Measurements from ENCODE around the gene BACH2. TPM values are rescaled to one million over a fixed set of nuclear protein-coding genes. Genes with fewer than 3 reads are reported as not detected.
"Not testable (repeated sequence)": the region's sequence is repeated elsewhere in the genome, so short reads cannot be mapped to it uniquely, and the experiment has no call there.

BACH2 gene
- total RNA-seq, 2 experiments from 2014 or later, result 30.3 to 31.1 TPM

GRCh38 chr6:90123831-90124230, 172.8 kb downstream of the BACH2 start:
- DNase-seq, result no peak
- H3K27me3 Mint-ChIP-seq, result no peaks in the 10 kb centered on the region
- ChIA-PET POLR2A (no interaction called here), CTCF (interaction anchor here (1.4 kb wide), 1 partner anchor 183 kb away, joined by 4 read pairs; no protein-coding TSS in a partner anchor)
- no peak overlapping the region for H3K4me3 Mint-ChIP-seq
- no peaks in the 10 kb centered on the region for H3K9me3 Mint-ChIP-seq
- H3K4me1 Mint-ChIP-seq, result peaks cover 5% of the 10 kb centered on the region
- no peak overlapping the region for H3K27ac Mint-ChIP-seq
- H3K36me3 Mint-ChIP-seq (ENCODE audit: low read depth), result peaks cover 12% of the 10 kb centered on the region

GRCh38 chr6:90121982-90122381, 174.7 kb downstream of the BACH2 start:
- Mint-ChIP-seq H3K36me3 (ENCODE audit: low read depth) (peaks cover 12% of the 10 kb centered on the region), H3K9me3 (no peaks in the 10 kb centered on the region), H3K27me3 (no peaks in the 10 kb centered on the region), H3K4me3 (no peak overlapping the region), H3K4me1 (peaks cover 5% of the 10 kb centered on the region), H3K27ac (no peak overlapping the region)
- DNase-seq, result no peak
- ChIA-PET POLR2A (no interaction called here), CTCF (no interaction called here)

- Mint-ChIP-seq H3K36me3 (ENCODE audit: low read depth) (peaks cover 20% of the 10 kb centered on the region), H3K4me1 (peaks cover 3% of the 10 kb centered on the region), H3K9me3 (peaks cover 7% of the 10 kb centered on the region), H3K27ac (no peak overlapping the region), H3K4me3 (no peak overlapping the region), H3K27me3 (no peaks in the 10 kb centered on the region)
- CTCF ChIA-PET, result no interaction called here
- POLR2A ChIA-PET, result no interaction called here
- no peak for DNase-seq
Measured at GRCh38 chr6:90120327-90120726, 176.3 kb downstream of the BACH2 start.

- Mint-ChIP-seq H3K9me3 (peaks cover 9% of the 10 kb centered on the region), H3K36me3 (ENCODE audit: low read depth) (peaks cover 22% of the 10 kb centered on the region), H3K27ac (no peak overlapping the region), H3K4me3 (no peak overlapping the region), H3K27me3 (no peaks in the 10 kb centered on the region), H3K4me1 (peaks cover 3% of the 10 kb centered on the region)
- POLR2A ChIA-PET, result no interaction called here
- DNase-seq, result no peak
- CTCF ChIA-PET, result no interaction called here
Measured at GRCh38 chr6:90119618-90120017, 177.0 kb downstream of the BACH2 start.

- H3K27me3 Mint-ChIP-seq, result no peaks in the 10 kb centered on the region
- H3K9me3 Mint-ChIP-seq, result peaks cover 18% of the 10 kb centered on the region
- ChIA-PET POLR2A (interaction anchor here (0.7 to 1.4 kb wide), 3 partner anchors 9 to 299 kb away, joined by 3 to 4 read pairs (median 3); partner anchors contain the start of gene MDN1), CTCF (no interaction called here)
- no peak for DNase-seq
- peaks cover 3% of the 10 kb centered on the region for H3K4me1 Mint-ChIP-seq
- H3K36me3 Mint-ChIP-seq (ENCODE audit: low read depth), result peaks cover 27% of the 10 kb centered on the region
- no peak overlapping the region for H3K4me3 Mint-ChIP-seq
- H3K27ac Mint-ChIP-seq, result no peak overlapping the region
Measured at GRCh38 chr6:90118581-90118980, 178.1 kb downstream of the BACH2 start.

- CTCF ChIA-PET, result no interaction called here
- no peak for DNase-seq
- POLR2A ChIA-PET, result interaction anchor here (0.7 to 1.4 kb wide), 3 partner anchors 8 to 298 kb away, joined by 3 to 4 read pairs (median 3); partner anchors contain the start of gene MDN1
- Mint-ChIP-seq H3K4me3 (no peak overlapping the region), H3K4me1 (peaks cover 3% of the 10 kb centered on the region), H3K27me3 (peaks cover 3% of the 10 kb centered on the region), H3K9me3 (peaks cover 23% of the 10 kb centered on the region), H3K36me3 (ENCODE audit: low read depth) (peaks cover 32% of the 10 kb centered on the region), H3K27ac (no peak overlapping the region)
Measured at GRCh38 chr6:90118069-90118468, 178.6 kb downstream of the BACH2 start.

GRCh38 chr6:90116126-90116525, 180.5 kb downstream of the BACH2 start:
- Mint-ChIP-seq H3K9me3 (peaks cover 31% of the 10 kb centered on the region), H3K36me3 (ENCODE audit: low read depth) (peaks cover 36% of the 10 kb centered on the region), H3K4me1 (peaks cover 11% of the 10 kb centered on the region)
- H3K27ac Mint-ChIP-seq, POLR2A ChIA-PET, H3K27me3 Mint-ChIP-seq, CTCF ChIA-PET, DNase-seq, H3K4me3 Mint-ChIP-seq: not testable (repeated sequence)

GRCh38 chr6:90113389-90113788, 183.3 kb downstream of the BACH2 start:
- no peak overlapping the region for H3K27ac Mint-ChIP-seq
- peaks cover 36% of the 10 kb centered on the region for H3K4me1 Mint-ChIP-seq
- no peak overlapping the region for H3K4me3 Mint-ChIP-seq
- H3K27me3 Mint-ChIP-seq, result peaks cover 17% of the 10 kb centered on the region
- peaks cover 45% of the 10 kb centered on the region for H3K36me3 Mint-ChIP-seq (ENCODE audit: low read depth)
- ChIA-PET CTCF (interaction anchor here (2.1 kb wide), 1 partner anchor 173 kb away, joined by 13 read pairs; no protein-coding TSS in a partner anchor), POLR2A (no interaction called here)
- peaks cover 31% of the 10 kb centered on the region for H3K9me3 Mint-ChIP-seq
- DNase-seq, result no peak

- DNase-seq, result no peak
- ChIA-PET CTCF (interaction anchor here (1.5 to 2.1 kb wide), 3 partner anchors 171 to 368 kb away, joined by 5 to 13 read pairs (median 5); no protein-coding TSS in a partner anchor), POLR2A (interaction anchor here (0.8 to 4.9 kb wide), 3 partner anchors 28 to 176 kb away, joined by 3 to 27 read pairs (median 3); no protein-coding TSS in a partner anchor)
- peaks cover 44% of the 10 kb centered on the region for H3K36me3 Mint-ChIP-seq (ENCODE audit: low read depth)
- H3K4me1 Mint-ChIP-seq, result peaks cover 52% of the 10 kb centered on the region
- peaks cover 18% of the 10 kb centered on the region for H3K27me3 Mint-ChIP-seq
- H3K4me3 Mint-ChIP-seq, result no peak overlapping the region
- H3K27ac Mint-ChIP-seq, result peak overlapping the region; percentile 63
- H3K9me3 Mint-ChIP-seq, result peaks cover 28% of the 10 kb centered on the region
Measured at GRCh38 chr6:90111387-90111786, 185.3 kb downstream of the BACH2 start.

- Mint-ChIP-seq H3K9me3 (peaks cover 25% of the 10 kb centered on the region), H3K27ac (peak overlapping the region; percentile 63), H3K4me3 (no peak overlapping the region), H3K27me3 (peaks cover 18% of the 10 kb centered on the region), H3K4me1 (peaks cover 56% of the 10 kb centered on the region), H3K36me3 (ENCODE audit: low read depth) (peaks cover 40% of the 10 kb centered on the region)
- peak; percentile 88 for DNase-seq
- CTCF ChIA-PET, result interaction anchor here (1.5 to 2.1 kb wide), 5 partner anchors 13 to 368 kb away, joined by 5 to 20 read pairs (median 5); no protein-coding TSS in a partner anchor
- POLR2A ChIA-PET, result interaction anchor here (1.0 to 4.9 kb wide), 5 partner anchors 16 to 177 kb away, joined by 3 to 27 read pairs (median 3); no protein-coding TSS in a partner anchor
Measured at GRCh38 chr6:90110971-90111370, 185.7 kb downstream of the BACH2 start.

GRCh38 chr6:90109141-90109540, 187.5 kb downstream of the BACH2 start:
- DNase-seq, result peak; percentile 37
- POLR2A ChIA-PET, result interaction anchor here (0.7 to 4.9 kb wide), 9 partner anchors 9 to 1029 kb away, joined by 3 to 27 read pairs (median 3); no protein-coding TSS in a partner anchor
- CTCF ChIA-PET, result interaction anchor here (1.4 to 1.8 kb wide), 3 partner anchors 11 to 289 kb away, joined by 3 to 20 read pairs (median 5); no protein-coding TSS in a partner anchor
- Mint-ChIP-seq H3K36me3 (ENCODE audit: low read depth) (peaks cover 37% of the 10 kb centered on the region), H3K27me3 (peaks cover 21% of the 10 kb centered on the region), H3K4me1 (peaks cover 71% of the 10 kb centered on the region), H3K4me3 (peak overlapping the region; percentile 1), H3K9me3 (peaks cover 18% of the 10 kb centered on the region), H3K27ac (peak overlapping the region; percentile 0)

GRCh38 chr6:90107771-90108282, 188.8 kb downstream of the BACH2 start:
- peak; percentile 38 for DNase-seq
- CTCF ChIA-PET, result no interaction called here
- Mint-ChIP-seq H3K9me3 (peaks cover 6% of the 10 kb centered on the region), H3K36me3 (ENCODE audit: low read depth) (peaks cover 27% of the 10 kb centered on the region), H3K4me1 (peaks cover 84% of the 10 kb centered on the region), H3K27ac (no peak overlapping the region), H3K4me3 (peak overlapping the region; percentile 3), H3K27me3 (peaks cover 19% of the 10 kb centered on the region)
- POLR2A ChIA-PET, result interaction anchor here (0.7 to 1.0 kb wide), 2 partner anchors 28 to 305 kb away, joined by 3 to 5 read pairs; no protein-coding TSS in a partner anchor

- POLR2A ChIA-PET, result interaction anchor here (0.7 kb wide), 1 partner anchor 305 kb away, joined by 3 read pairs; no protein-coding TSS in a partner anchor
- CTCF ChIA-PET, result interaction anchor here (0.6 to 0.7 kb wide), 2 partner anchors 160 to 219 kb away, joined by 3 to 4 read pairs; no protein-coding TSS in a partner anchor
- H3K27me3 Mint-ChIP-seq, result peaks cover 19% of the 10 kb centered on the region
- peaks cover 85% of the 10 kb centered on the region for H3K4me1 Mint-ChIP-seq
- no peak for DNase-seq
- peaks cover 22% of the 10 kb centered on the region for H3K36me3 Mint-ChIP-seq (ENCODE audit: low read depth)
- no peak overlapping the region for H3K4me3 Mint-ChIP-seq
- H3K9me3 Mint-ChIP-seq, result peaks cover 1% of the 10 kb centered on the region
- no peak overlapping the region for H3K27ac Mint-ChIP-seq
Measured at GRCh38 chr6:90107371-90107770, 189.3 kb downstream of the BACH2 start.

Data from activated CD4-positive, alpha-beta memory T cell treated with anti-CD3 and anti-CD28 coated beads, Interleukin-2, amount 10 ng/mL, durations not matched to agents 7 days and 5 days (primary cell).